K562 (cell line): ENCODE data around the gene WDR49. TPM values are rescaled to one million over a fixed set of nuclear protein-coding genes. Genes with fewer than 3 reads are reported as not detected.

Experiments used
- ATAC-seq: fragments of 200-7000 bp; cut with Tn5 transposase; 3 replicates; pipeline ENCODE4 v1.9.1; 2020; ENCODE audit warnings: moderate library complexity
- BruUV-seq: library from RNA; stranded (reverse); fragments of 400-500 nt; replicated peaks from 2 replicates; lab custom pipeline; 2021; lab: Mats Ljungman, UMichigan
- CTCF ChIA-PET: fragments of 300-600 bp; formaldehyde crosslinking; extraction: SDS; loops from one replicate; lab custom pipeline; 2021; ENCODE audit warnings: low intra/inter-chr PET ratio; lab: Yijun Ruan, JAX
- POLR2A ChIA-PET: fragments of 300-600, 350-650 bp; sonication (Branson Sonifier 250); formaldehyde crosslinking; extraction: SDS; loops from one replicate; lab custom pipeline; 2021; ENCODE audit warnings: antibody characterized with exemption, inconsistent platforms; lab: Yijun Ruan, JAX
- DNase-seq, 4 experiments: peaks; one replicate each; pipeline versions ENCODE4 v3.0.0 to v3.0.0-alpha.2; 2011 to 2018; ENCODE audit warnings: low spot score in 3 of 4, mixed read lengths in 3 of 4; ENCODE audit errors: extremely low read depth in 1 of 4
- FAIRE-seq: peaks from 2 replicates; lab custom pipeline; 2011; peaks lifted over from hg19 to GRCh38; lab: Jason Lieb, UNC
- H2AFZ ChIP-seq: 2 replicates; pipeline ENCODE4 v1.6.0; 2011; ENCODE audit warnings: low read depth, low read length, control low read depth, inconsistent platforms
- H3K27ac ChIP-seq: fragments of 200-600 bp; 3 replicates; pipeline ENCODE4 v1.8.0; 2011; ENCODE audit warnings: low read depth, mild to moderate bottlenecking, control low read depth, inconsistent platforms, low read length, moderate library complexity, mixed read lengths; ENCODE audit errors: extremely low read depth
- H3K27me3 ChIP-seq, 2 experiments: fragments of 300-600 bp in 1 of 2; 2 replicates in 1 of 2; 3 replicates in 1 of 2; pipeline versions ENCODE4 v1.6.0 to v1.8.0; 2011; ENCODE audit warnings: inconsistent platforms in 2 of 2, low read length in 2 of 2, mild to moderate bottlenecking in 1 of 2, mixed read lengths in 1 of 2, moderate library complexity in 1 of 2; ENCODE audit not compliant: control insufficient read depth in 2 of 2, insufficient read depth in 2 of 2
- H3K36me3 ChIP-seq: fragments of 300-600 bp; 3 replicates; pipeline ENCODE4 v1.8.0; 2011; ENCODE audit warnings: mild to moderate bottlenecking, low read length, inconsistent platforms; ENCODE audit not compliant: control insufficient read depth, insufficient read depth
- H3K4me1 ChIP-seq, 2 experiments: fragments of 200-600 bp in 1 of 2; replicated peaks in 1 of 2; 2 replicates in 1 of 2; 3 replicates in 1 of 2; pipeline versions ENCODE4 v1.5.1 to v1.8.0; 2011; ENCODE audit warnings: inconsistent platforms in 2 of 2, low read length in 2 of 2, mild to moderate bottlenecking in 1 of 2, mixed read lengths in 1 of 2, moderate library complexity in 1 of 2; ENCODE audit not compliant: control insufficient read depth in 2 of 2, insufficient read depth in 2 of 2
- H3K4me2 ChIP-seq: 2 replicates; pipeline ENCODE4 v1.6.1; 2011; ENCODE audit warnings: low read length, control low read depth, inconsistent platforms, mixed read lengths; ENCODE audit not compliant: insufficient read depth
- H3K4me3 ChIP-seq: fragments of 200-600 bp; sonication (generic), shearing (Covaris generic); 2 replicates; pipeline ENCODE4 v1.5.1; 2016; ENCODE audit warnings: control low read depth, inconsistent platforms
- H3K79me2 ChIP-seq: fragments of 200-600 bp; 3 replicates; pipeline ENCODE4 v1.8.0; 2011; ENCODE audit warnings: low read length, inconsistent platforms; ENCODE audit not compliant: control insufficient read depth, insufficient read depth
- H3K9ac ChIP-seq, 2 experiments: 2 replicates each; pipeline versions ENCODE4 v1.6.0 to v1.6.1; 2011; ENCODE audit warnings: low read depth in 2 of 2, low read length in 2 of 2, control low read depth in 1 of 2, inconsistent platforms in 1 of 2, mild to moderate bottlenecking in 1 of 2, mixed read lengths in 1 of 2; ENCODE audit not compliant: insufficient read depth in 1 of 2
- H3K9me1 ChIP-seq: one replicate; pipeline ENCODE4 v1.6.0; 2011; ENCODE audit warnings: inconsistent platforms, mild to moderate bottlenecking, low read length, moderate library complexity; ENCODE audit not compliant: control insufficient read depth, insufficient read depth
- H3K9me3 ChIP-seq: replicated peaks from 2 replicates; pipeline ENCODE4 v1.5.1; 2011; ENCODE audit warnings: low read depth, low read length, inconsistent platforms; ENCODE audit not compliant: control insufficient read depth, insufficient read depth
- H4K20me1 ChIP-seq: replicated peaks from 2 replicates; pipeline ENCODE4 v1.6.1; 2011; ENCODE audit warnings: low read length, inconsistent platforms, mixed read lengths; ENCODE audit not compliant: control insufficient read depth, insufficient read depth
- AFF1 ChIP-seq, 2 experiments: fragments of 450-650 bp; IDR thresholded peaks; 2 replicates each; pipeline ENCODE4 v1.6.1; 2018; ENCODE audit warnings: mild to moderate bottlenecking in 2 of 2, low read depth in 1 of 2; ENCODE audit not compliant: partially characterized antibody in 2 of 2
- BCL6 ChIP-seq: fragments of 250-450 bp; sonication (Bioruptor Pico); IDR thresholded peaks from 2 replicates; pipeline ENCODE4 v1.4.0; 2020
- CSDE1 ChIP-seq, 2 experiments: fragments of 450-650 bp; IDR thresholded peaks; 2 replicates each; pipeline ENCODE4 v1.6.1; 2016; ENCODE audit warnings: mild to moderate bottlenecking in 1 of 2
- HNRNPK ChIP-seq: fragments of 200-400 bp; formaldehyde crosslinking; IDR thresholded peaks from one replicate; pipeline ENCODE4 v1.6.1; 2018; ENCODE audit warnings: mild to moderate bottlenecking, low read depth, low read length; ENCODE audit not compliant: poor library complexity, severe bottlenecking
- MYC ChIP-seq, 2 experiments: fragments of 250-450 bp in 1 of 2; sonication (Bioruptor Pico) in 1 of 2; IDR thresholded peaks; 2 replicates each; pipeline versions ENCODE4 v1.5.1 to v1.6.1; 2012 to 2021; ENCODE audit warnings: low read depth in 2 of 2, borderline replicate concordance in 1 of 2, improper control_type of control experiment in 1 of 2, low read length in 1 of 2, mild to moderate bottlenecking in 1 of 2, moderate library complexity in 1 of 2
- NCOA2 ChIP-seq, 2 experiments: fragments of 450-650 bp; IDR thresholded peaks; 2 replicates each; pipeline ENCODE4 v1.6.1; 2018; ENCODE audit warnings: mild to moderate bottlenecking in 2 of 2, moderate library complexity in 1 of 2; ENCODE audit not compliant: partially characterized antibody in 2 of 2
- RB1 ChIP-seq: fragments of 450-650 bp; IDR thresholded peaks from 2 replicates; pipeline ENCODE4 v1.6.1; 2017; ENCODE audit warnings: low read depth, mild to moderate bottlenecking
- THRAP3 ChIP-seq: fragments of 450-650 bp; IDR thresholded peaks from 2 replicates; pipeline ENCODE4 v1.6.1; 2016; ENCODE audit warnings: mild to moderate bottlenecking, inconsistent platforms, borderline replicate concordance
- ZNF253 ChIP-seq: fragments of 250-450 bp; sonication (Bioruptor Pico); conservative IDR thresholded peaks from 2 replicates; pipeline ENCODE4 v1.6.1; 2021; ENCODE audit warnings: mild to moderate bottlenecking
- ZNF408 ChIP-seq: fragments of 250-450 bp; sonication (Bioruptor Pico); IDR thresholded peaks from 2 replicates; pipeline ENCODE4 v1.4.0; 2020; ENCODE audit warnings: low read depth, mild to moderate bottlenecking, moderate library complexity
- ZNF780A ChIP-seq: fragments of 250-450 bp; sonication (Bioruptor Pico); IDR thresholded peaks from 2 replicates; pipeline ENCODE4 v1.5.0; 2021; ENCODE audit warnings: mild to moderate bottlenecking
- ZNF785 ChIP-seq: fragments of 250-450 bp; sonication (Bioruptor Pico); IDR thresholded peaks from 2 replicates; pipeline ENCODE4 v1.4.0; 2020; ENCODE audit warnings: mild to moderate bottlenecking
- WGBS: fragments of 100-300 bp; shearing (Covaris generic); methylation state at CpG from one replicate; pipeline ENCODE4 v1.1.6; 2016; ENCODE audit warnings: low coverage, mixed read lengths; ENCODE audit not compliant: insufficient coverage; ENCODE audit errors: missing lambda C conversion rate; 5-methylcytosine and 5-hydroxymethylcytosine counted together
- in situ Hi-C: fragments of 300-500 bp; cut with MboI; formaldehyde crosslinking; loops from 4 replicates; pipeline ENCODE4 v1.15.0; 2018; ENCODE audit warnings: inconsistent platforms, mixed read lengths
- intact Hi-C: fragments of 100-400 bp; cut with micrococcal nuclease; formaldehyde crosslinking; loops from 2 replicates; pipeline ENCODE4 v1.14.2; 2022
- polyA plus RNA-seq, 8 experiments: library from polyadenylated mRNA; depleted of rRNA in 4 of 8; stranded (reverse) in 5 of 8; unstranded in 3 of 8; fragments of >200 nt; fragmentation: Nextera tagmentation in 2 of 8; fragmentation: Illumina TruSeq in 1 of 8; extraction: Ambion mirVana in 2 of 8; extraction: Trizol in 1 of 8; gene quantifications; 2 replicates each; pipeline versions ENCODE4 v1.2.1 to v1.2.3, GENCODE V29; 2011 to 2014; ENCODE audit warnings: inconsistent platforms in 1 of 8, missing spikeins in 1 of 8
- total RNA-seq, 7 experiments: library from RNA; depleted of rRNA in 6 of 7; stranded (reverse); fragments of >200 nt in 6 of 7; fragmentation: Illumina TruSeq in 2 of 7; extraction: Trizol in 2 of 7; gene quantifications; 2 replicates each; pipeline versions ENCODE4 v1.2.1 to v1.2.3, GENCODE V29; 2011 to 2021; ENCODE audit warnings: low replicate concordance in 1 of 7

The WDR49 gene
- total and polyA plus RNA-seq, 9 of the 15 experiments (the other 6 are each of a cell fraction or from before 2014, with no cell fraction given): not detected

DNA sequence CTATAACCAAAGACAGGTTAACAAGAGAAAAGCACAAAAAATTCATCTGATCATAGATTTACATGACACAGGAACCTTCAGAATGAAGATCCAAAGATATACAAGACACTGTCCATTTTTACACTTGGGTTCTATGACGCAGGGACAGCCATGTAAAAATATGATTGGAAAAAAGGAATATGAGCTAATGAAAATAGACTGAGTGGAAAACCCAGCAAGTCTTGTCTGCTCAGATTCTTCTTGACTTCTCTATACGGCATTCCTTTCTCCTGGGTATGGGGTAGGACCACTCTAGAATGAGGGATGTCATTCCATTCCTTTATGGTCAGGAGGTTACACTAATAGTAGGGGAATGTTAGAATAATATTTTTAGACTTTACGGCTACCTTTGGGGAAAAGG, 46.9 kb downstream of the WDR49 start:
- no peaks in the 10 kb centered on the region for H3K79me2 ChIP-seq
- H3K36me3 ChIP-seq: no peaks in the 10 kb centered on the region
- H3K9ac ChIP-seq: no peak overlapping the region
- DNase-seq: no peak
- CTCF ChIA-PET: no interaction called here
- POLR2A ChIA-PET: no interaction called here
- no peak overlapping the region for H2AFZ ChIP-seq
- H3K27ac ChIP-seq: no peak overlapping the region
- H4K20me1 ChIP-seq: no peaks in the 10 kb centered on the region
- no peak for FAIRE-seq
- no peaks in the 10 kb centered on the region for H3K9me3 ChIP-seq
- no peaks in the 10 kb centered on the region for H3K4me1 ChIP-seq
- no peak overlapping the region for H3K4me2 ChIP-seq
- TF ChIP-seq MYC (IDR thresholded peaks at IDR 0.05; ENCODE audit: low read depth, low read length): no peak
- no peak for TF ChIP-seq MYC (CRISPR knock-in tag; IDR thresholded peaks at IDR 0.05; ENCODE audit: borderline replicate concordance, low read depth)
- TF ChIP-seq THRAP3: no peak
- ATAC-seq: no peak
- no peaks in the 10 kb centered on the region for H3K27me3 ChIP-seq
- intact Hi-C loops: loop anchor here (10.0 kb wide), 1 partner anchor 138 kb away; no protein-coding TSS in a partner anchor
- no peak overlapping the region for H3K4me3 ChIP-seq
- no TSS peak for BruUV-seq
- WGBS: 0% methylated on average over 3 of the region's 3 CpGs
- in situ Hi-C loops: no loop called here
- H3K9me1 ChIP-seq: no peaks in the 10 kb centered on the region

- in situ Hi-C loops (no loop called here), intact Hi-C loops (loop anchor here (10.0 kb wide), 1 partner anchor 139 kb away; no protein-coding TSS in a partner anchor)
- Histone ChIP-seq H3K9ac (no peak overlapping the region), H4K20me1 (no peaks in the 10 kb centered on the region), H3K27ac (no peak overlapping the region), H3K9me1 (no peaks in the 10 kb centered on the region), H3K4me2 (no peak overlapping the region), H2AFZ (no peak overlapping the region), H3K27me3 (no peaks in the 10 kb centered on the region), H3K4me1 (no peaks in the 10 kb centered on the region), H3K4me3 (no peak overlapping the region), H3K9me3 (no peaks in the 10 kb centered on the region), H3K36me3 (no peaks in the 10 kb centered on the region), H3K79me2 (no peaks in the 10 kb centered on the region)
- POLR2A ChIA-PET: no interaction called here
- no TSS peak for BruUV-seq
- no peak for ATAC-seq
- DNase-seq: no peak
- 0% methylated on average over 2 of the region's 2 CpGs for WGBS
- no peak for FAIRE-seq
- CTCF ChIA-PET: no interaction called here
- no peak for TF ChIP-seq AFF1 (IDR thresholded peaks at IDR 0.05; ENCODE audit: low read depth in 1 of 2, partially characterized antibody in 2 of 2)
- no peak for TF ChIP-seq BCL6 (CRISPR knock-in tag)
- TF ChIP-seq ZNF785 (CRISPR knock-in tag): no peak
- TF ChIP-seq NCOA2 (IDR thresholded peaks at IDR 0.05; ENCODE audit: partially characterized antibody in 2 of 2): no peak
- no peak for TF ChIP-seq ZNF780A (CRISPR knock-in tag)
- TF ChIP-seq CSDE1 (IDR thresholded peaks at IDR 0.05): no peak
- TF ChIP-seq HNRNPK: no peak
- TF ChIP-seq ZNF253: no peak
- no peak for TF ChIP-seq ZNF408 (CRISPR knock-in tag)
- TF ChIP-seq RB1: no peak
Observed at GRCh38 chr3:167605871-167606270, 47.9 kb downstream of the WDR49 start.
